Endothelial cell of umbilical vein (primary cell): ENCODE measurements around the gene MARCHF9.

Source experiments
- CTCF ChIP-seq, 2 donors: IDR thresholded peaks; 1 replicate in 1 of 2; 2 replicates in 1 of 2; pipeline ENCODE4 v1.5.1; 2011; ENCODE audit warnings: low read length in 2 of 2, mild to moderate bottlenecking in 2 of 2, moderate library complexity in 2 of 2, control low read depth in 1 of 2, inconsistent platforms in 1 of 2, low read depth in 1 of 2; ENCODE audit not compliant: insufficient read depth in 1 of 2; ENCODE audit errors: extremely low read depth in 1 of 2
- EZH2 ChIP-seq: IDR thresholded peaks from 2 replicates; pipeline ENCODE4 v1.6.1; 2012; ENCODE audit warnings: borderline replicate concordance, low read depth, mild to moderate bottlenecking, moderate library complexity, low read length, inconsistent platforms; ENCODE audit not compliant: severe bottlenecking
- GATA2 ChIP-seq: IDR thresholded peaks from 2 replicates; pipeline ENCODE4 v1.7.0; 2011; ENCODE audit warnings: low read depth, mild to moderate bottlenecking, moderate library complexity, mixed read lengths, low read length; ENCODE audit not compliant: insufficient read length, insufficient read depth
- JUN ChIP-seq: IDR thresholded peaks from 2 replicates; pipeline ENCODE4 v1.6.1; 2011; ENCODE audit warnings: borderline replicate concordance, low read depth; ENCODE audit not compliant: insufficient read length, insufficient read depth
- MAX ChIP-seq: IDR thresholded peaks from 2 replicates; pipeline ENCODE4 v1.6.1; 2011; ENCODE audit not compliant: insufficient read depth, insufficient read length
- MYC ChIP-seq: IDR thresholded peaks from one replicate; pipeline ENCODE4 v1.6.1; 2011; ENCODE audit warnings: mild to moderate bottlenecking, low read depth, low read length
- POLR2A ChIP-seq: IDR thresholded peaks from 2 replicates; pipeline ENCODE4 v1.6.1; 2012; ENCODE audit warnings: low read depth, mild to moderate bottlenecking, control low read depth, low read length
- POLR2AphosphoS5 ChIP-seq: IDR thresholded peaks from 2 replicates; pipeline ENCODE4 v1.6.1; 2012; ENCODE audit warnings: low read depth, mild to moderate bottlenecking, control low read depth, low read length, moderate library complexity; ENCODE audit not compliant: insufficient read depth

- TF ChIP-seq CTCF (IDR thresholded peaks at IDR 0.05; ENCODE audit: extremely low read depth in 1 of 2, insufficient read depth in 1 of 2, low read depth in 1 of 2, low read length in 2 of 2) = no peak
- no peak for TF ChIP-seq POLR2A
- no peak for TF ChIP-seq POLR2AphosphoS5
- no peak for TF ChIP-seq JUN
- TF ChIP-seq EZH2 = no peak
- no peak for TF ChIP-seq MAX
- TF ChIP-seq MYC = no peak
- no peak for TF ChIP-seq GATA2
Observed at GRCh38 chr12:57713209-57713608, 41.7 kb upstream of the MARCHF9 start.
